Endothelial cell of umbilical vein (primary cell): ENCODE data around the gene CLN6. TPM values are rescaled to one million over a fixed set of nuclear protein-coding genes. Genes with fewer than 3 reads are reported as not detected.

Source experiments
- BruUV-seq: library from RNA; stranded (reverse); fragments of 400-500 nt; replicated peaks from 2 replicates; lab custom pipeline; 2021; lab: Mats Ljungman, UMichigan
- CTCF ChIA-PET: fragments of 300-600, 350-600 bp; sonication (Branson Sonifier 250); formaldehyde crosslinking; loops from one replicate; lab custom pipeline; 2021; ENCODE audit warnings: antibody characterized with exemption, inconsistent platforms; lab: Charles Lee
- POLR2A ChIA-PET: fragments of 300-600, 350-600 bp; sonication (Branson Sonifier 250); formaldehyde crosslinking; loops from one replicate; lab custom pipeline; 2021; ENCODE audit warnings: antibody characterized with exemption, inconsistent platforms; lab: Charles Lee
- DNase-seq: peaks from one replicate; pipeline ENCODE4 v3.0.0-alpha.2; 2011; ENCODE audit warnings: low read depth, low spot score
- FAIRE-seq: peaks from 2 replicates; lab custom pipeline; 2011; peaks lifted over from hg19 to GRCh38; lab: Jason Lieb, UNC
- H2AFZ ChIP-seq: 2 replicates; pipeline ENCODE4 v1.6.0; 2012; ENCODE audit warnings: low read depth, low read length, control low read depth, inconsistent platforms
- H3K27ac ChIP-seq: 2 replicates; pipeline ENCODE4 v1.5.1; 2011; ENCODE audit warnings: low read depth, mild to moderate bottlenecking, control low read depth, low read length, moderate library complexity; ENCODE audit not compliant: insufficient read depth
- H3K27me3 ChIP-seq, 2 experiments: 2 replicates each; pipeline versions ENCODE4 v1.6.0 to v1.6.1; 2011; ENCODE audit warnings: low read length in 2 of 2, mixed read lengths in 1 of 2; ENCODE audit not compliant: control insufficient read depth in 2 of 2, insufficient read depth in 2 of 2
- H3K36me3 ChIP-seq, 2 experiments: 2 replicates in 1 of 2; 3 replicates in 1 of 2; pipeline ENCODE4 v1.5.1; 2011; ENCODE audit warnings: low read length in 2 of 2, mild to moderate bottlenecking in 1 of 2, moderate library complexity in 1 of 2; ENCODE audit not compliant: control insufficient read depth in 2 of 2, insufficient read depth in 2 of 2; ENCODE audit errors: extremely low read depth in 1 of 2
- H3K4me1 ChIP-seq: 3 replicates; pipeline ENCODE4 v1.5.1; 2011; ENCODE audit warnings: mild to moderate bottlenecking, low read length; ENCODE audit not compliant: control insufficient read depth, insufficient read depth; ENCODE audit errors: extremely low read depth
- H3K4me2 ChIP-seq: 2 replicates; pipeline ENCODE4 v1.6.1; 2011; ENCODE audit warnings: low read length, control low read depth, mixed read lengths; ENCODE audit not compliant: insufficient read depth
- H3K4me3 ChIP-seq, 3 experiments: fragments of 200-600 bp in 1 of 3; sonication (generic), shearing (Covaris generic) in 1 of 3; replicated peaks in 1 of 3; 2 replicates each; pipeline ENCODE4 v1.5.1; 2011 to 2016; ENCODE audit warnings: control low read depth in 3 of 3, low read length in 3 of 3, mild to moderate bottlenecking in 2 of 3, inconsistent platforms in 1 of 3, low read depth in 1 of 3, moderate library complexity in 1 of 3; ENCODE audit not compliant: insufficient read depth in 1 of 3
- H3K79me2 ChIP-seq: 2 replicates; pipeline ENCODE4 v1.6.0; 2012; ENCODE audit warnings: low read length, inconsistent platforms; ENCODE audit not compliant: control insufficient read depth, insufficient read depth
- H3K9ac ChIP-seq: replicated peaks from 2 replicates; pipeline ENCODE3; 2011; ENCODE audit warnings: low read length, control low read depth; ENCODE audit not compliant: insufficient read depth; ENCODE audit errors: extremely low read depth
- H3K9me1 ChIP-seq: replicated peaks from 3 replicates; pipeline ENCODE4 v1.6.0; 2011; ENCODE audit warnings: mild to moderate bottlenecking, low read length; ENCODE audit not compliant: control insufficient read depth, insufficient read depth; ENCODE audit errors: extremely low read depth
- H3K9me3 ChIP-seq: replicated peaks from 2 replicates; pipeline ENCODE4 v1.5.1; 2012; ENCODE audit warnings: low read length, inconsistent platforms; ENCODE audit not compliant: control insufficient read depth, insufficient read depth
- H4K20me1 ChIP-seq: replicated peaks from 2 replicates; pipeline ENCODE3; 2011; ENCODE audit warnings: mild to moderate bottlenecking, low read length; ENCODE audit not compliant: control insufficient read depth, insufficient read depth; ENCODE audit errors: extremely low read depth
- CTCF ChIP-seq, 2 donors: IDR thresholded peaks; 1 replicate in 1 of 2; 2 replicates in 1 of 2; pipeline ENCODE4 v1.5.1; 2011; ENCODE audit warnings: low read length in 2 of 2, mild to moderate bottlenecking in 2 of 2, moderate library complexity in 2 of 2, control low read depth in 1 of 2, inconsistent platforms in 1 of 2, low read depth in 1 of 2; ENCODE audit not compliant: insufficient read depth in 1 of 2; ENCODE audit errors: extremely low read depth in 1 of 2
- EZH2 ChIP-seq: IDR thresholded peaks from 2 replicates; pipeline ENCODE4 v1.6.1; 2012; ENCODE audit warnings: borderline replicate concordance, low read depth, mild to moderate bottlenecking, moderate library complexity, low read length, inconsistent platforms; ENCODE audit not compliant: severe bottlenecking
- FOS ChIP-seq: IDR thresholded peaks from 2 replicates; pipeline ENCODE4 v1.6.1; 2011; ENCODE audit warnings: mild to moderate bottlenecking, low read length, moderate library complexity, borderline replicate concordance; ENCODE audit not compliant: insufficient read depth
- GATA2 ChIP-seq: IDR thresholded peaks from 2 replicates; pipeline ENCODE4 v1.7.0; 2011; ENCODE audit warnings: low read depth, mild to moderate bottlenecking, moderate library complexity, mixed read lengths, low read length; ENCODE audit not compliant: insufficient read length, insufficient read depth
- JUN ChIP-seq: IDR thresholded peaks from 2 replicates; pipeline ENCODE4 v1.6.1; 2011; ENCODE audit warnings: borderline replicate concordance, low read depth; ENCODE audit not compliant: insufficient read length, insufficient read depth
- MAX ChIP-seq: IDR thresholded peaks from 2 replicates; pipeline ENCODE4 v1.6.1; 2011; ENCODE audit not compliant: insufficient read depth, insufficient read length
- POLR2A ChIP-seq: IDR thresholded peaks from 2 replicates; pipeline ENCODE4 v1.6.1; 2012; ENCODE audit warnings: low read depth, mild to moderate bottlenecking, control low read depth, low read length
- POLR2AphosphoS5 ChIP-seq: IDR thresholded peaks from 2 replicates; pipeline ENCODE4 v1.6.1; 2012; ENCODE audit warnings: low read depth, mild to moderate bottlenecking, control low read depth, low read length, moderate library complexity; ENCODE audit not compliant: insufficient read depth
- dilution Hi-C: fragments of 300-500 bp; cut with MboI; formaldehyde crosslinking; loops from one replicate; pipeline ENCODE4 v1.15.0; 2019; ENCODE audit warnings: low sequenced_read_pairs; ENCODE audit not compliant: extremely low pct_ligation_motif_present
- intact Hi-C: fragments of 100-400 bp; cut with micrococcal nuclease; formaldehyde crosslinking; loops from one replicate; pipeline ENCODE4 v1.10.0; 2022
- polyA plus RNA-seq, 4 experiments: library from polyadenylated mRNA; depleted of rRNA in 3 of 4; stranded (reverse) in 3 of 4; unstranded in 1 of 4; fragments of >200 nt; gene quantifications; 2 replicates each; pipeline versions ENCODE4 v1.2.1 to v1.2.3, GENCODE V29; 2011 to 2012; ENCODE audit warnings: missing spikeins in 1 of 4
- total RNA-seq: library from RNA; stranded (reverse); gene quantifications from 2 replicates; pipeline ENCODE4 v1.2.3, GENCODE V29; 2021

The CLN6 gene
- total and polyA plus RNA-seq, 2 donors (not counting 3 experiments of a cell fraction or from before 2014, with no cell fraction given), result 53.9 to 75.5 TPM

GRCh38 chr15:68232937-68233336 is 3.4 kb upstream of the CLN6 start:
- FAIRE-seq (no peak), DNase-seq (no peak)
- Histone ChIP-seq H2AFZ (no peak overlapping the region), H3K36me3 (no peaks in the 10 kb centered on the region), H3K9ac (no peak overlapping the region), H3K9me1 (no peaks in the 10 kb centered on the region), H3K4me3 (no peak overlapping the region), H3K79me2 (peaks cover 12% of the 10 kb centered on the region), H3K9me3 (no peaks in the 10 kb centered on the region), H3K27me3 (no peaks in the 10 kb centered on the region), H3K4me2 (no peak overlapping the region), H3K4me1 (peaks cover 15% of the 10 kb centered on the region), H4K20me1 (no peaks in the 10 kb centered on the region), H3K27ac (no peak overlapping the region)
- POLR2A ChIA-PET, result no interaction called here
- TF ChIP-seq CTCF (IDR thresholded peaks at IDR 0.05; ENCODE audit: extremely low read depth in 1 of 2, insufficient read depth in 1 of 2, low read depth in 1 of 2, low read length in 2 of 2), result no peak
- intact Hi-C loops, result no loop called here
- CTCF ChIA-PET, result no interaction called here
- dilution Hi-C loops, result no loop called here
- BruUV-seq, result no TSS peak

- Histone ChIP-seq H3K4me3 (no peak overlapping the region), H3K79me2 (peaks cover 17% of the 10 kb centered on the region), H3K4me2 (no peak overlapping the region), H3K27me3 (no peaks in the 10 kb centered on the region), H4K20me1 (no peaks in the 10 kb centered on the region), H3K36me3 (no peaks in the 10 kb centered on the region), H2AFZ (no peak overlapping the region), H3K27ac (no peak overlapping the region), H3K9me1 (no peaks in the 10 kb centered on the region), H3K9me3 (no peaks in the 10 kb centered on the region), H3K9ac (no peak overlapping the region), H3K4me1 (peaks cover 15% of the 10 kb centered on the region)
- ChIA-PET POLR2A (no interaction called here), CTCF (interaction anchor here (0.6 kb wide), 1 partner anchor 19 kb away, joined by 3 read pairs; no protein-coding TSS in a partner anchor)
- DNase-seq (no peak), FAIRE-seq (no peak)
- no peak for TF ChIP-seq CTCF (IDR thresholded peaks at IDR 0.05; ENCODE audit: extremely low read depth in 1 of 2, insufficient read depth in 1 of 2, low read depth in 1 of 2, low read length in 2 of 2)
- TF ChIP-seq JUN, result no peak
- TF ChIP-seq POLR2A, result no peak
- TF ChIP-seq FOS, result no peak
- no peak for TF ChIP-seq MAX
- no peak for TF ChIP-seq POLR2AphosphoS5
- TF ChIP-seq GATA2, result no peak
- TF ChIP-seq EZH2, result no peak
- dilution Hi-C loops, result no loop called here
- no TSS peak for BruUV-seq
- intact Hi-C loops, result no loop called here
These were observed 2.9 kb upstream of the CLN6 start for GRCh38 chr15:68232449-68232848.
